Head of caudate nucleus (tissue), 42 donors: ENCODE results near the gene MCM3AP.

Source experiments
- DNase-seq, 42 donors: peaks; one replicate each; pipeline versions ENCODE4 v3.0.0 to v3.0.0-alpha.2; 2020 to 2021; ENCODE audit warnings: mixed read lengths in 7 of 42
- intact Hi-C: fragments of 100-400 bp; cut with DNase I; formaldehyde crosslinking; loops from one replicate; pipeline ENCODE4 v1.15.0; 2022

MCM3AP gene

DNA sequence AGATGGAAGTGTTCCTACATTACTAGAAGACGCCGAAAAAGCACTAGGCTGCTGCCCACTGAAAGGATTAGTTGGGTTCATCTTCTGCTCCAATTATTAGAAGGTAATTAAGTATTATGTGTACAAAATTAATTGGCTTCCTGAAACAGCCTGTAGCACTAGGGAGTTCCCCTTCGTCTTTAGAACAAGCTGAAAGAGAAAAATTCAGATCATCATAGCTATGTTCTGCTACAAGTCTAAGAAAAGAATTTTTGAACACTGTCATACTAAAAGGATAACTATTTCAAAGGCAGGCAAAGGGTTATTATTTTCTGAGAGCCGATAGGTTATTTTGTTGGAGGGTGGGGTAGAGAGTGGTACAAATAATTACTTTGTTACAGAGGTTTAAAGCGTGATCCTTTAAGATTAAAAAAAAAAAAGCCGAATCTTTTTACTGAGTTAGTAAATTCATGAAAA lies at the start of gene MCM3AP:
Gene MCM3AP, minus strand, starts transcription at position 406 of the 456 bp plus-strand sequence. Its CDS starts 325 bp downstream, at position 81.
- intact Hi-C loops = loop anchor here (5.0 kb wide), 2 partner anchors 37 to 58 kb away; partner anchors contain the start of genes C21orf58, LSS and PCNT
- DNase-seq = no peak

DNA sequence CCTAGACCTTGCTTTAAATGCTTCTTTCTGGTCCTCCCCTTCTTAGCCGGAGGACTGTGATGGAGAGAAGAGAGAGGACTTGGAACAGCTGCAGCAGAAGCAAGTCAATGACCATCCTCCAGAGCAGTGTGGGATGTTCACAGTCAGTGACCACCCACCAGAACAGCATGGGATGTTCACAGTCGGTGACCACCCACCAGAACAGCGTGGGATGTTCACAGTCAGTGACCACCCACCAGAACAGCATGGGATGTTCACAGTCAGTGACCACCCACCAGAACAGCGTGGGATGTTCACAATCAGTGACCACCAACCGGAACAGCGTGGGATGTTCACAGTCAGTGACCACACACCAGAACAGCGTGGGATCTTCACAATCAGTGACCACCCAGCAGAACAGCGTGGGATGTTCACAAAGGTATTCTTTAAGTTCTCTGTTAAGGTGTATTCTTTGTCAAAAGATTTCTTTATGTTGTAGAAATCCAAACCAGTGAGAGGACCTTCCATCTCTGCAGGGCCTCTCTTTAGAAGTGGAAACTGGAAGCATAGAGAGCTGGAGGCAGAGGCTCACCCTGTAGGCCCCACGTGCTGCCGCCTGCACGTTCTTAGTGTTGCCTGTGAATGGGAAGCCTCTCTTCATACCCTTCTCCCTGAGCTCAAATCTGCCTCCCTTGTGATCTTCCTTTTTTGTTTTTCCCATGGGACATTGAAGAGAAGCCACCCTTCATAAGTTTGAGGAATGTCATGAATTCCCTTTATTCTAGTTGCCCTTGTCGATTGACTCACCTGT lies 49.1 kb upstream of the MCM3AP start:
- peak in 25 of 42 donors; percentile 8 to 74 (median 41) for DNase-seq
- intact Hi-C loops = no loop called here

DNA sequence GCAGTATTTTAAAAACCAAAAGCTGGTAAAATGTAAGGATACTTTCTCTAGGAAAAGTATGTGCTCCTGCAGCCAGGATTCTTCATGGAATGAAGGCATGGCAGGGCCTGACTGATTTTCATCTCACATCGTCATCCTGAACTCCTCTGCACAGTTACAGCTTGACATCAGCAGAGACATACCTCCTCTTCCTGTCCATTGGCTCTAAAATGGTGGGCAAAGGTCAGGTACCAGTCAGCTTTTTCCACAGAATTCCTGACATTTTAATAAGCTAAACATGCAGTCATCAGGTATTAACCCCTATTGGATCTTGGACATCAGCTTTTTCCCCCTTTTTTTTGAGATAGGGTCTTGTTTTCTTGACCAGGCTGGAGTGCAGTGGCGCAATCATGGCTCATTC lies 44.4 kb upstream of the MCM3AP start:
- intact Hi-C loops = no loop called here
- DNase-seq = peak in 1 of 42 donors; percentile 16

DNA sequence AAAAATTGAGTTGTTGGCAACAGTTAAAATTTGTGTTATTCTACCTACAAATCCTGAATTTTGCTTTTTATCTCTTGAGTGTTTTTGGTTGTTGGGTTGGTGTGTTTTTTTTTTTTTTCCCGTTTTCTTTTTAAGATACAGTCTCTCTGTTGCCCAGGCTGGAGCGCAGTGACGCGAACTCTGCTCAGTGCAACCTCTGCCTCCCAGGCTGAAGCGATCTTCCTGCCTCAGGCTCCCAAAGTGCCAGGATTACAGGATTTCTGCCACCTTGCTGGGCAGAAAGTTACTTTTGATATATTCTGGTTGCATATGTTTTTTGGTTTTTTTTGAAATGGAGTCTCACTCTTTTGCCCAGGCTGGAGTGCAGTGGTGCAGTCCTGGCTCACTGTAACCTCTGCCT lies 42.7 kb upstream of the MCM3AP start:
- DNase-seq = no peak
- intact Hi-C loops = no loop called here

DNA sequence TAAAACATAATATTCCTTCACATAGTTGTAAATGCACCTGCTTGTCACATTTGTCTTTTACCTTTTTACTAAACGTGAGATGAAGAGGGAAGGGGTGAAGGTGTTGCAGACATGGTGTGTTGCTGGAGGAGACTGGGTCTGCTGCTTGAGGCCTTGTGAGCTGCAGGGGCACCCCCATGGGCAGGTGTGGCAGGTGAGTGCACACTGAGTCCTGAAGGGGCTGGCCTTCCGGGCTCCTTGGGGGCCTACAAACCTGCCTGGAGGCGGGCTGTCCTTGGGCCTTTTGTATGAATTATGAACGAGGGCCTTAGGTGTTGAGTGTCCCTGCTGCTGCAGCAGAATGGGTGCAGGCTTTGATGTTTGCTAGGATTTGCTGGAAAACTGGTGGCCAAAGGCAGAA lies 42.3 kb upstream of the MCM3AP start:
- DNase-seq = no peak
- intact Hi-C loops = no loop called here

DNA sequence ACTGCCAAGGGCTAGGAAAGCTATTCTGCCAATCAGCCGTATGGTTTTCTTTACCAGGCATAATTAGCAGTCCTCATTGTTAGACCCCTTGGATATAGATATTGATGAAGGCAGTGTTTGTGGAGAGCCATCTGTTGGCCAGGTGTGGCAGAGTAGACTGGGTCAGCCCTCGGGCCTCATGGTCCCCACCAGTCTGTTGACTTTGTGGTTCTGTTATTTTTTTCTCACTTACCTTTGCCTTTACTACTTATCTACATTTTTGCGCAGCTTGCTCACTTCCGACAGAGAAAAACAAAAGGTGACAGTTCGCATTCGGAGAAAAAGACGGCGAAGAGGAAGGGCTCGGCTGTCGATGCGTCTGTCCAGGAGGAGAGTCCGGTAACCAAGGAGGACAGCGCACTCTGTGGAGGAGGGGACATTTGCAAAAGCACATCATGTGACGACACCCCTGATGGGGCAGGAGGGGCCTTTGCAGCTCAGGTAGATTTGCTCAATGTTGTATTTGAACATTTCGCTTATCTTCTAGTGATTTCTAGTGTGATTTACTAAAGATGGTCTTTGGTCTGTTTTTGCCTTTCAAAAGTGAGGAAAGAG lies 40.8 kb upstream of the MCM3AP start:
- intact Hi-C loops = no loop called here

DNA sequence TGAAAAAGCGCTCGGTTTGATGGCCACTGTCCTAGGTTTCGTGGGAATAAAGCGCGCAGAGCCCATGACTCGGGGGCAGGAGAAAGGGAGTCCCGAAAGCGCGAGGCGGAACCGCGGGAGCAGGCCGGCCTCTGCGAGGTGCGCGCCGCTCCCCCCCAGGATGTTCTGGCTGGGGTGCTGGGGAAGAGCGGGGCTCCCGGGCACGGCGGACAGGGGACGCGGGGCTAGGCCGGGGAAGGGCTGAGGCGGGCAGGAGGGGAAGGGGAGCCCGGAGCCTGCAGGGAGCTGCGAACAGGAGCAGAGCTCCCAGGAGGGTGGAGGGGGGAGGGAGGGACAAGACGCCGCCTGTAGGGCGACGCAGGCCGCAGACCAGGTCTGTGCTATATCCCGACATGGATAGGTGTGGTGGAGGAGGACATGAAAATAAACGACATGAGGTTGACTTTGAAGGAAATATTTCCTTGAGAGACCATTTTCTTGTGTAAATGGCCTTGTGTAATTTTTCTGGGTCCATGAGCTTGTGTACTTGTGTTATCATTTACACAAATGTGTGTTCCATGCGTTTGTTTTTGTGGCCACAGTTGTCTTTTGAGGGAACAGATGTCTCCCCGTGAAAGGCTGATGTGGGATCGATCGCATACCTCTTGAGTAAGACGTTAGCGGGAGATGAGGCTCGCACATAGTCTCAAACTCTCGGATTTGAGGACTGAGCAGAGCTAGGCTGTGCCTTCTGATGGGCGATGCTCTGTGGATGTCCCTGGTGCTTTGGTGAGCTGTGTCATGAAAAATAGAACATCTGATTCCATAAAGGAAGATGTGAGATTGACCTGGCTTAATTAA lies 39.9 kb upstream of the MCM3AP start:
- peak in 39 of 42 donors; percentile 16 to 80 (median 49) for DNase-seq
- intact Hi-C loops = no loop called here

More for the DNA sequence above, 40.8 kb upstream of the MCM3AP start:
- no peak for DNase-seq

DNA sequence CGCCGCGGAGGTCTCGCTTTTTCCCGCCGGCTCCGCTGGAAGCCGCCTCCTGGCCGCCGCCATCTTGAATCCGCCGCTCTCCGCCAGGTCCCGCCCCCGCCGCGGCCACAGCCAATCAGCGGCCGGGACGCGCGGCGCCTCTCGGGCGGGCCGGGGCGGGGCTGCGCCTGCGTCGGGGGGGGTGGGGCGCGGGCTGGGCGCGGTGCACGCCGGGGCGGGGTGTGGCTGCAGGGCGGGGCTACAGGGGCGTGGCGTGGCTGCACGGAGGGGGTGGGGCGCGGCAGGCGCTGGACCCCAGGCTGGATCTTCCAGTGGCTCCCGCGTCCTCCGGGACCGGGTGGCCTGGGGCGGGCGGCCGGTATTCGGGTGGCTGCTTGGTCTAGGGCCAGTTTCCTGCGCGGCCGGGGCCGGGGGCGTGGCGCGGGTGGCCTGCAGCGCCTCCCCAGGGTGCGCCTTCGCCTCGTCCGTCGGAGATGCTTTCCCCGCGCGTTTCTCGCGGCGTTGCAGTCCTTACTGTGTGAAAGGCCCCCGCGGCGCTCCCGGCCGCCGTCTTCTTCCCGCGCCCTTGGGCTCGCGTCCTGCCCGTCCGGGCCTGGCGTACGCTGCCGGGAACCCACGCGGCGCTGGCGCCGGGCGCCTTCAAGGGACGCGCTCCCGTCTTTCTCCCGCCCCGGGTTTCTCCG lies 39.1 kb upstream of the MCM3AP start:
- peak; percentile 49 to 95 (median 88) for DNase-seq
- intact Hi-C loops = loop anchor here (5.0 kb wide), 1 partner anchor 37 kb away; the partner anchor contains the start of genes MCM3AP and YBEY

DNA sequence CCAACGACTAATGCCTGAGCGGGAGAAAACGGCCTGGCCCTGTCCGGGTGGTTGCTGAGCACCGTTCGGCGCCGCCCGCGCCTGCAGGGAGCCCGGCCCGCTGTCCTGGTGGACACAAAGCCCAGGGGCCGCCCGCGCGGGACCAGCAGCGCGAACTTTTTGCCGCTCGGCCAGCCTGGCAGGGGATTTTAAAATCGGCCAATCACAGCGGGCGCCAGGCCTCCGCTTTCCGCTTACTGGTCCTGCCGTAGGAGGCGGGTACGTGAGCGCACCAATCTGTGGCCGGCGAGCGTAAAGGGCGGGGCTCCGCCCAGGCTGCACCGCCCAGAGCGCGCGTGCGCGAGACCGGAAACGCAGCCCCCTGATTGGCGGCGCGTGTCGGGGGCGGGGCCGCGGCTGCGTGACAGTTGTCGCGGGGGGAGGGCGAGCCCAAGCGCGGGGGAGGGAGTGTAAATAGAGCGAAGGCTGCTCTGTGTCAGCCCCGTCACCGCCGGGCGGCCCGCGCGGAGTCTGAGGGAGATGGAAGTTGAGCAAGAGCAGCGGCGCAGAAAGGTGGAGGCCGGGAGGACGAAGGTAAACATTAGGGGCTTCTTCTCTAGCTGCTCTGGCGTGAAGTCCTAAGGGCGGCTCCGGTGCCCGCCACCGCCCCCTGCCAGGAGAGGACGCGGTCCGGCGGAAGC lies 38.4 kb upstream of the MCM3AP start, which contains the start of the genes C21orf58 and PCNT:
Gene C21orf58, minus strand, starts transcription at position 161 of the 680 bp plus-strand sequence. CDS start 1,132 bp downstream, outside the sequence.
Gene PCNT, plus strand, starts transcription at position 447 of the 680 bp plus-strand sequence. Its CDS starts 73 bp downstream, at position 520.
- peak; percentile 96 to 99 (median 98) for DNase-seq
- intact Hi-C loops = loop anchor here (5.0 kb wide), 1 partner anchor 37 kb away; the partner anchor contains the start of genes MCM3AP and YBEY

DNA sequence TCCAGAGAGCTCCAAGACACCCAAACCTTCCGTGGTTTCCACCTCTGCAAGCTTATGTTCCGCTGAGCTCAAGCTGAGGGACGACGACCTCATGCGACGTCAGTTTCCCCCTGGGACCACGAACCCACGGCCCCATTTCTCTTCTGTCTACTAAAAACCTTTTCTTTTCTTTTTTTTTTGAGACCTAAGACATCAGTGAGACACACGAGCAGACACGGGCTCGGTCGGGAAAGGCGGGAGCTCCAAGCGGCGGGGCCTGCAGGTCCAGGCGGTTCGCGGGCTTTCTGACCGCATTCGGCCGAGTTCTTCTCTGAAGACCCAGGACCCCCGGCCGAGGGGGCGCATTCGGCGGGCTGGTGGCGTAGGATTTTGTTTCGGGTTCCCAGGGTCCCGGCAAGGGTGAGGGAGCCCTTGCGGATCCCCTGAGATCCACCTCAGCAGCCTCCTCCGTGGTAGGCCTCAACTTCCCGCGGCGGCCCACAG lies 37.9 kb upstream of the MCM3AP start:
- peak in 7 of 42 donors; percentile 5 to 45 (median 13) for DNase-seq

DNA sequence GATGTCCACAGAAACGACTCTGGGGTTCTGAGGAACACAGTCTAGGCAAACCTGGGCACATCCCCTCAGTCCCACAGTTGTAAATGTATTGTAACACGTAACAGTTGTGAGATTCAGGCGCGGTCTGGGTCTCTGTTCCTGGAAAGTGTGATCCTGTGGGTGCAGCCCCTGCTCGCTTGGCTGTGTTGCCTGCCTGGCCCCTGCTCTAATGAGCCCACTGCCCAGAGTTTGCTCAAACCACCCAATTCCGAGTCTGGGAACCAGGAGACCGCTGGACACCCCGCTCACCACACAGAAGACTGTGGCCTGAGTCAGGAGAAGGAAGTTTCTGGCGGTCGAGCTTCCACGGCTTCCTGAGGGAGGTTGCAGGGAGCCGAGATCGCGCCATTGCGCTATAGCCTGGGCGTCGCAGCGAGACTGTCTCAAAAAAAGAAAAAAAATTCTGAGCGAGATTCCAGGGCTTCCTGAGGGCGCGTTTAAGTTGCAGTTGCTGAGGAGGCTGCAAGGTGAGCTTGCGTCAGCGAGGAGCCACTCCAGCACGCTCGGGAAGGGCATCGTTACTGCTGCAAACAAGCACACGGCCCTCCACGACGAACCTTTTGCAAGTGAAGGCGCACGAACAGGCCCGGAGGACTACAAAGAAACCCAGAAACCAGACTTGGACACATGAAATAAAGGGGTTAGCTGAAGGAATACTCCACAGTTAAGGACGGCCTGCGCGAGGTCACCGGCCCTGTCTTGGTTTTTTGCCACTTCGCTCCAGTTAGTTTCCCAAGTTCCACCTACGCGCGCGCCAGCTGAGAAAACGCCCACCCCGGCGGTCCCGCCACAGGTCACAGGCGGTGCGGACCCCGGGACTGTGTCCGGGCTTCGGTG lies 37.2 kb upstream of the MCM3AP start:
- intact Hi-C loops = loop anchor here (5.0 kb wide), 1 partner anchor 35 kb away; the partner anchor contains the start of genes MCM3AP and YBEY
- DNase-seq = peak in 2 of 42 donors; percentile 10 to 32

More for the DNA sequence above, 37.9 kb upstream of the MCM3AP start:
- intact Hi-C loops = loop anchor here (5.0 kb wide), 1 partner anchor 36 kb away; the partner anchor contains the start of genes MCM3AP and YBEY

DNA sequence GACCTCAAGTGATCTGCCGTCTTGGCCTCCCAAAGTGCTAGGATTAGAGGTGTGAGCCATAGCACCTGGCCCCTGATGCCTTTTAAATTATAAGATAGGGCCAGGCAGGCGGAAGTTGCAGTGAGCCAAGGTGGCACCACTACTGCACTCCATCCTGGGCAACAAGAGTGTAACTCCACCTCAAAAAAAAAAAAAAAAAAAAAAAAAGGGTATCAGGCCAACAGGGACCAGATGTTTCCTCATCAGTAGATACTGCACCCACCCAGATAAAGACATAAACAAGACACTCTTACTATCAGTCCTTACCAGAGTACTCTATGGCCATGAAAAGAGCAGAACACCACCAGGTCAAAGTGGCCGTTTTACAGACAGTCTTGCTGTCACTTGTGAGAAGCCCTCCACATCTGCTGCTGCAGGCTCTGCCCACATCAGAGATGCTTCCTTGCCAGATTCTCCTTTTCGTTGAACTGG lies 35.0 kb upstream of the MCM3AP start:
- DNase-seq = no peak
- intact Hi-C loops = loop anchor here (5.0 kb wide), 1 partner anchor 33 kb away; the partner anchor contains the start of genes MCM3AP and YBEY

DNA sequence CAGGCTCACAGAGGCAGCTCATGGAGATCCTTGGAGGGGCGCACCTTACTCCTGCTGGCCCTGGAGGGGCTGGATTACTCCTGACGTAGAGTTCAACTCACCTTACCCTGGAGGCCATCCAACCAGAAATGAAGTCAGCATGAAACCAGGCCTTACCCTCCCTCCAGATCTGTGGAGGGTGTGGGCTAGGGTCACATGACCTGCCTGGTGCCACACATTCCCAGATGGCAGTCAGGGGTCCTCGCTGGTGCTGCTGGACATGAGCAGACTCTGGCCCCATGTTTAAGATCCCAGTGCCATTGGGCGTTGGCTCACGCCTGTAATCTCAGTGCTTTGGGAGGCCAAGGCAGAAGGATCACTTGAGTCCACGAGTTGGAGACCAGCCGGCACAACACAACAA lies 33.8 kb upstream of the MCM3AP start:
- intact Hi-C loops = no loop called here
- no peak for DNase-seq

DNA sequence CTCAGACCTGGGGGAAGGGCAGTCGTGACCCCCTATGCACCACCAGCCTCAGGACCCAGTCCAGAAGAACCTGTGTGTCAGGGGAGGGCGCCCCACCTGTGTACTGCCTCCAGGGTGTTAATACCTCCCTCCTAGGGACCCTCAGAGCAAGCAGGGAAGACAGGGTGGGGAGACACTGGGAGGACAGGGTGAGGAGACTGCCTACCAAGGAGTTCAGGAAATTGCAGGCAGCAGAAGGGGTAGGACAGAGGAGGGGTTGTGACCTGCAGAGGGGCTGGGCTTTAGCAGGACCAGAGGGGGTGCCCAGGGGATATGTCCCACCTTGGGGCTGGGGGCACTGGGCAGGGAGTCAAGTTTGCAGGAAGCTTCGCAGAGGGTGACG lies 33.0 kb upstream of the MCM3AP start:
- intact Hi-C loops = no loop called here
- DNase-seq = no peak

DNA sequence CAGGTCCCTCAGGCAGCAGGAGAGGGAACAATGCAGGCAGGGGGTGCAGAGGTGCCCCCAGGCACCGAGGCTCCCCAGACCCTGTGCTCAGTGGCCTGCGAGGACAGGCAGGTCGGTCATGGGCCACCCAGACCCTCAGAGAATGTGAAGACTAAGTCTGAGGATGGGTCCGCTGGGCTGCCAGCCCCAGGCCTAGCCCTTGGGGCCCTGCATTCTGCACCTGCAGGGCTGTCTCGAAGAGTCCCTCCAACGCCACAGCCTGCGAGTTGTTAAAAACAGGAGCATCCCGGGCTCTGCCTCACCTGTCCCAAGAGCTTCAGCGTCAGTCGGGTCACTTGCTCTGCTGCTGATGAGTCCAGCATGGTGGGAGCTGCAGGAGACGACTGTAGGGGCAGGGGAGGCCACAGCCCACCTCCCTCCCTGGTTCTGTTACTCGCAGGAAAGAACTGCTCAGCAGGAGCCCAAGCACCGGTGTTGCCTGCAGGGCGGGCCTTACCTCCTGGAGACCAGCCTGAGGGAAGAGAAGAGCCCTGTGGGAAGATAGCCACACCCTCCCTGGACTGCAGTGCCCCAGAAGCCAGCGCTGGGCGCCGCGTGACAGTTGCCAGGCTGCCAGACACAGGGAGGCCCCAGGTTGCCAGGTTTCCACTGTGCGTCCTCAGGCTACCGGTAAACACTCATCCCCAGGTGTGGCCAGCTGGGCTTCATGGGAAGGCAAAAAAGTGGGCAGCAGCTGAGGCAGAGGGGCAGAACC lies 32.5 kb upstream of the MCM3AP start:
- no peak for DNase-seq

More for the DNA sequence above, 32.5 kb upstream of the MCM3AP start:
- intact Hi-C loops = no loop called here
